GM12878 (cell line): ENCODE results near the gene NCAPH2. TPM values are rescaled to one million over a fixed set of nuclear protein-coding genes. Genes with fewer than 3 reads are reported as not detected.

ENCODE experiments used
- ATF3 ChIP-seq: IDR thresholded peaks from 2 replicates; pipeline ENCODE4 v1.6.1; 2011; ENCODE audit warnings: low read depth, mild to moderate bottlenecking, low read length, moderate library complexity, borderline replicate concordance; ENCODE audit errors: extremely low read depth
- ATF7 ChIP-seq: fragments of 450-650 bp; IDR thresholded peaks from 2 replicates; pipeline ENCODE4 v1.6.1; 2016; ENCODE audit warnings: low read depth, mild to moderate bottlenecking
- BCL3 ChIP-seq: IDR thresholded peaks from 2 replicates; pipeline ENCODE4 v1.6.1; 2011; ENCODE audit warnings: borderline replicate concordance, low read depth, mild to moderate bottlenecking, moderate library complexity, low read length; ENCODE audit not compliant: insufficient read depth, poor library complexity, severe bottlenecking
- CEBPZ ChIP-seq: fragments of 150-350 bp; IDR thresholded peaks from 2 replicates; pipeline ENCODE4 v1.6.1; 2016; ENCODE audit warnings: low read depth, low read length
- CHD1 ChIP-seq: IDR thresholded peaks from 2 replicates; pipeline ENCODE4 v1.6.1; 2012; ENCODE audit warnings: low read depth, low read length, improper control_type of control experiment
- DPF2 ChIP-seq: fragments of 450-650 bp; IDR thresholded peaks from 2 replicates; pipeline ENCODE4 v1.6.1; 2017; ENCODE audit warnings: mild to moderate bottlenecking
- EGR1 ChIP-seq, 2 experiments: IDR thresholded peaks; 1 replicate in 1 of 2; 2 replicates in 1 of 2; pipeline ENCODE4 v1.6.1; 2011 to 2012; ENCODE audit warnings: low read depth in 2 of 2, low read length in 2 of 2, borderline replicate concordance in 1 of 2, mild to moderate bottlenecking in 1 of 2, moderate library complexity in 1 of 2
- EP300 ChIP-seq, 2 experiments: fragments of 150-350 bp in 1 of 2; IDR thresholded peaks; 2 replicates each; pipeline ENCODE4 v1.6.1; 2011 to 2012; ENCODE audit warnings: low read depth in 2 of 2, low read length in 2 of 2, borderline replicate concordance in 1 of 2, improper control_type of control experiment in 1 of 2, inconsistent platforms in 1 of 2; ENCODE audit not compliant: control insufficient read depth in 1 of 2
- EZH2 ChIP-seq: IDR thresholded peaks from 2 replicates; pipeline ENCODE4 v1.6.1; 2012; ENCODE audit warnings: low read depth, mild to moderate bottlenecking, control low read depth, inconsistent platforms, low read length, borderline replicate concordance; ENCODE audit not compliant: control insufficient read depth
- FOS ChIP-seq: IDR thresholded peaks from 3 replicates; pipeline ENCODE4 v1.6.1; 2011; ENCODE audit warnings: borderline replicate concordance; ENCODE audit not compliant: insufficient read length; ENCODE audit errors: extremely low read depth
- FOXM1 ChIP-seq: IDR thresholded peaks from 2 replicates; pipeline ENCODE4 v1.6.1; 2012; ENCODE audit warnings: low read depth, mild to moderate bottlenecking, inconsistent platforms, low read length, moderate library complexity
- GATAD2B ChIP-seq: fragments of 450-650 bp; conservative IDR thresholded peaks from 2 replicates; pipeline ENCODE4 v1.6.1; 2017; ENCODE audit warnings: low read depth, mild to moderate bottlenecking, moderate library complexity
- KLF5 ChIP-seq: fragments of 450-650 bp; IDR thresholded peaks from 2 replicates; pipeline ENCODE4 v1.6.1; 2014; ENCODE audit warnings: mild to moderate bottlenecking; ENCODE audit not compliant: partially characterized antibody
- NFXL1 ChIP-seq: fragments of 450-650 bp; IDR thresholded peaks from 2 replicates; pipeline ENCODE4 v1.6.1; 2017; ENCODE audit warnings: antibody characterized with exemption, mild to moderate bottlenecking, borderline replicate concordance
- NFYA ChIP-seq: IDR thresholded peaks from 2 replicates; pipeline ENCODE4 v1.6.1; 2011; ENCODE audit warnings: low read depth, mild to moderate bottlenecking, low read length, improper control_type of control experiment, borderline replicate concordance
- NFYB ChIP-seq: IDR thresholded peaks from 2 replicates; pipeline ENCODE4 v1.6.1; 2011; ENCODE audit warnings: low read depth, mild to moderate bottlenecking, low read length, improper control_type of control experiment, moderate library complexity; ENCODE audit not compliant: insufficient read depth
- POLR2AphosphoS5 ChIP-seq: IDR thresholded peaks from 2 replicates; pipeline ENCODE4 v1.6.1; 2011; ENCODE audit warnings: mild to moderate bottlenecking, low read length, inconsistent platforms
- POU2F2 ChIP-seq: IDR thresholded peaks from 3 replicates; pipeline ENCODE4 v1.6.1; 2011; ENCODE audit warnings: low read depth, mild to moderate bottlenecking, low read length, borderline replicate concordance
- RCOR1 ChIP-seq: conservative IDR thresholded peaks from 2 replicates; pipeline ENCODE4 v1.6.1; 2012; ENCODE audit warnings: low read depth, low read length, improper control_type of control experiment
- RELA ChIP-seq: fragments of 450-650 bp; IDR thresholded peaks from 2 replicates; pipeline ENCODE4 v1.8.0; 2014; ENCODE audit warnings: borderline replicate concordance; ENCODE audit not compliant: partially characterized antibody
- RFX5 ChIP-seq: IDR thresholded peaks from 2 replicates; pipeline ENCODE4 v1.6.1; 2011; ENCODE audit warnings: low read depth, low read length, improper control_type of control experiment
- SIX5 ChIP-seq: IDR thresholded peaks from 2 replicates; pipeline ENCODE4 v1.6.1; 2011; ENCODE audit warnings: mild to moderate bottlenecking, low read depth, low read length, moderate library complexity; ENCODE audit not compliant: severe bottlenecking
- SPI1 ChIP-seq: IDR thresholded peaks from 2 replicates; pipeline ENCODE4 v1.6.1; 2011; ENCODE audit warnings: low read depth, mild to moderate bottlenecking, low read length, moderate library complexity, borderline replicate concordance; ENCODE audit not compliant: insufficient read depth
- STAT1 ChIP-seq: fragments of 450-650 bp; conservative IDR thresholded peaks from 2 replicates; pipeline ENCODE4 v1.6.1; 2014; ENCODE audit warnings: antibody characterized with exemption, mild to moderate bottlenecking
- STAT3 ChIP-seq: IDR thresholded peaks from 2 replicates; pipeline ENCODE4 v1.6.1; 2011; ENCODE audit warnings: low read depth, low read length, improper control_type of control experiment
- ZNF384 ChIP-seq: IDR thresholded peaks from 2 replicates; pipeline ENCODE4 v1.6.1; 2012; ENCODE audit warnings: low read depth, mild to moderate bottlenecking, low read length, improper control_type of control experiment, borderline replicate concordance
- polyA plus RNA-seq, 11 experiments: library from polyadenylated mRNA; depleted of rRNA in 4 of 11; unstranded in 6 of 11; stranded (reverse) in 5 of 11; fragments of >200 nt; fragmentation: Nextera tagmentation in 4 of 11; fragmentation: Illumina TruSeq in 1 of 11; extraction: Ambion mirVana in 4 of 11; extraction: Trizol in 1 of 11; gene quantifications; 1 replicate in 1 of 11; 2 replicates in 10 of 11; pipeline versions ENCODE4 v1.2.1 to v1.2.3, GENCODE V29; 2011 to 2016; ENCODE audit warnings: inconsistent platforms in 2 of 11, missing spikeins in 2 of 11, low read depth in 1 of 11
- total RNA-seq, 4 experiments: library from RNA; depleted of rRNA in 3 of 4; stranded (reverse); fragments of >200 nt in 3 of 4; fragmentation: Illumina TruSeq in 1 of 4; extraction: Trizol in 1 of 4; gene quantifications; 2 replicates each; pipeline versions ENCODE4 v1.2.1 to v1.2.3, GENCODE V29; 2013 to 2021

Gene NCAPH2
- total and polyA plus RNA-seq, 10 of the 15 experiments (the other 5 are each of a cell fraction or from before 2014, with no cell fraction given): 5.0 to 110 (median 59.9) TPM

GRCh38 chr22:50507421-50507990 is 518 bp upstream of the NCAPH2 start, which contains the start of gene LMF2 (continued):
- TF ChIP-seq NFYA (no peak), BCL3 (no peak), SPI1 (no peak), GATAD2B (peak; percentile 62; the same call in 1 of the 2 replicates), NFYB (no peak), RELA (no peak), FOXM1 (no peak), RFX5 (peak; percentile 25; the same call in 1 of the 2 replicates), SIX5 (no peak), POU2F2 (no peak), ZNF384 (no peak), RCOR1 (no peak), EGR1 (IDR thresholded peaks at IDR 0.05; ENCODE audit: borderline replicate concordance in 1 of 2, low read depth in 2 of 2, low read length in 2 of 2) (no peak), STAT1 (no peak), CHD1 (no peak), CEBPZ (no peak), ATF3 (no peak), KLF5 (no peak), POLR2AphosphoS5 (0 out of 2 replicates have a peak, but pooled peaks have one; percentile 7), EP300 (IDR thresholded peaks at IDR 0.05; ENCODE audit: borderline replicate concordance in 1 of 2, control insufficient read depth in 1 of 2, low read depth in 2 of 2, low read length in 2 of 2) (no peak), EZH2 (no peak), ATF7 (no peak), FOS (no peak), NFXL1 (no peak), DPF2 (peak; percentile 45; the same call in 1 of the 2 replicates), STAT3 (no peak)
